WTC11 (cell line): Measurements from ENCODE around the gene KPNA2. TPM values are rescaled to one million over a fixed set of nuclear protein-coding genes. Genes with fewer than 3 reads are reported as not detected.

Experiments
- ARID4B ChIP-seq: sonication (generic); formaldehyde crosslinking; IDR thresholded peaks from 2 replicates; pipeline ENCODE4 v1.8.0; 2023; ENCODE audit warnings: missing genetic modification reagents, mild to moderate bottlenecking, borderline replicate concordance
- ATF1 ChIP-seq: sonication (generic); formaldehyde crosslinking; IDR thresholded peaks from 2 replicates; pipeline ENCODE4 v1.8.1; 2023; ENCODE audit warnings: mild to moderate bottlenecking, moderate library complexity, missing genetic modification reagents
- CBFB ChIP-seq: sonication (generic); formaldehyde crosslinking; IDR thresholded peaks from 2 replicates; pipeline ENCODE4 v1.8.1; 2022; ENCODE audit warnings: mild to moderate bottlenecking, low read depth, missing genetic modification reagents
- CREM ChIP-seq: sonication (generic); formaldehyde crosslinking; IDR thresholded peaks from 2 replicates; pipeline ENCODE4 v1.8.1; 2022; ENCODE audit warnings: mild to moderate bottlenecking, missing genetic modification reagents, moderate library complexity
- CTCF ChIP-seq: fragments of 200-600 bp; IDR thresholded peaks from 2 replicates; pipeline ENCODE4 v1.8.0; 2022; ENCODE audit warnings: antibody characterized with exemption
- JAZF1 ChIP-seq: fragments of 250-450 bp; sonication (Bioruptor Pico); IDR thresholded peaks from 2 replicates; pipeline ENCODE4 v1.9.0; 2021; ENCODE audit warnings: moderate library complexity, mild to moderate bottlenecking, inconsistent platforms
- MLX ChIP-seq: sonication (generic); formaldehyde crosslinking; IDR thresholded peaks from 2 replicates; pipeline ENCODE4 v1.8.1; 2023; ENCODE audit warnings: mild to moderate bottlenecking, missing genetic modification reagents, moderate library complexity
- MXD4 ChIP-seq: fragments of 250-450 bp; sonication (Bioruptor Pico); IDR thresholded peaks from 2 replicates; pipeline ENCODE4 v1.8.0; 2021; ENCODE audit warnings: mild to moderate bottlenecking, moderate library complexity, borderline replicate concordance
- NR2C2 ChIP-seq: sonication (generic); formaldehyde crosslinking; IDR thresholded peaks from 2 replicates; pipeline ENCODE4 v1.8.0; 2022; ENCODE audit warnings: mild to moderate bottlenecking, missing genetic modification reagents
- TCF7 ChIP-seq: sonication (generic); formaldehyde crosslinking; IDR thresholded peaks from 2 replicates; pipeline ENCODE4 v1.8.0; 2022; ENCODE audit warnings: mild to moderate bottlenecking, low read depth, missing genetic modification reagents, moderate library complexity
- USF1 ChIP-seq: sonication (generic); formaldehyde crosslinking; IDR thresholded peaks from 2 replicates; pipeline ENCODE4 v1.8.0; 2022; ENCODE audit warnings: mild to moderate bottlenecking, missing genetic modification reagents
- ZMAT4 ChIP-seq: fragments of 250-450 bp; sonication (Bioruptor Pico); IDR thresholded peaks from 2 replicates; pipeline ENCODE4 v1.9.0; 2021; ENCODE audit warnings: mild to moderate bottlenecking
- ZNF219 ChIP-seq: sonication (generic); formaldehyde crosslinking; IDR thresholded peaks from 2 replicates; pipeline ENCODE4 v1.8.0; 2023; ENCODE audit warnings: missing genetic modification reagents, mild to moderate bottlenecking, borderline replicate concordance
- ZNF232 ChIP-seq: sonication (generic); formaldehyde crosslinking; IDR thresholded peaks from 2 replicates; pipeline ENCODE4 v1.8.0; 2022; ENCODE audit warnings: mild to moderate bottlenecking, missing genetic modification reagents
- ZNF317 ChIP-seq: sonication (generic); formaldehyde crosslinking; IDR thresholded peaks from 2 replicates; pipeline ENCODE4 v1.8.1; 2023; ENCODE audit warnings: low read depth, mild to moderate bottlenecking, moderate library complexity, missing genetic modification reagents, borderline replicate concordance
- ZNF425 ChIP-seq: fragments of 250-450 bp; sonication (Bioruptor Pico); conservative IDR thresholded peaks from 2 replicates; pipeline ENCODE4 v1.9.0; 2021; ENCODE audit warnings: mild to moderate bottlenecking
- ZNF512 ChIP-seq: sonication (generic); formaldehyde crosslinking; IDR thresholded peaks from 2 replicates; pipeline ENCODE4 v1.8.1; 2022; ENCODE audit warnings: missing genetic modification reagents, borderline replicate concordance
- total RNA-seq: library from RNA; stranded (reverse); gene quantifications from 3 replicates; pipeline ENCODE4 v1.2.3, GENCODE V29; 2021

Gene KPNA2
- total RNA-seq, 1 experiment from 2014 or later = 466 TPM

- TF ChIP-seq USF1 (CRISPR knock-in tag) (no peak), MLX (CRISPR knock-in tag) (no peak), CBFB (CRISPR knock-in tag) (no peak), ZNF232 (CRISPR knock-in tag) (no peak), ATF1 (no peak; the same call in 1 of the 2 replicates), ZMAT4 (CRISPR knock-in tag) (no peak), ZNF219 (CRISPR knock-in tag) (no peak), CREM (CRISPR knock-in tag) (peak; percentile 75; the same call in 1 of the 2 replicates), ARID4B (CRISPR knock-in tag) (no peak; the same call in 1 of the 2 replicates), ZNF512 (CRISPR knock-in tag) (no peak), JAZF1 (CRISPR knock-in tag) (0 out of 2 replicates have a peak, but pooled peaks have one; percentile 25), NR2C2 (CRISPR knock-in tag) (no peak), TCF7 (CRISPR knock-in tag) (no peak), ZNF425 (no peak), MXD4 (CRISPR knock-in tag) (no peak; the same call in 1 of the 2 replicates), CTCF (no peak), ZNF317 (CRISPR knock-in tag) (no peak)
Observed at GRCh38 chr17:68019675-68020408, 15.7 kb upstream of the KPNA2 start (continued).
